ENCODE data around the gene TPRX2.
"Not testable (repeated sequence)": the region's sequence is repeated elsewhere in the genome, so short reads cannot be mapped to it uniquely, and the experiment has no call there.

TPRX2 gene

DNA sequence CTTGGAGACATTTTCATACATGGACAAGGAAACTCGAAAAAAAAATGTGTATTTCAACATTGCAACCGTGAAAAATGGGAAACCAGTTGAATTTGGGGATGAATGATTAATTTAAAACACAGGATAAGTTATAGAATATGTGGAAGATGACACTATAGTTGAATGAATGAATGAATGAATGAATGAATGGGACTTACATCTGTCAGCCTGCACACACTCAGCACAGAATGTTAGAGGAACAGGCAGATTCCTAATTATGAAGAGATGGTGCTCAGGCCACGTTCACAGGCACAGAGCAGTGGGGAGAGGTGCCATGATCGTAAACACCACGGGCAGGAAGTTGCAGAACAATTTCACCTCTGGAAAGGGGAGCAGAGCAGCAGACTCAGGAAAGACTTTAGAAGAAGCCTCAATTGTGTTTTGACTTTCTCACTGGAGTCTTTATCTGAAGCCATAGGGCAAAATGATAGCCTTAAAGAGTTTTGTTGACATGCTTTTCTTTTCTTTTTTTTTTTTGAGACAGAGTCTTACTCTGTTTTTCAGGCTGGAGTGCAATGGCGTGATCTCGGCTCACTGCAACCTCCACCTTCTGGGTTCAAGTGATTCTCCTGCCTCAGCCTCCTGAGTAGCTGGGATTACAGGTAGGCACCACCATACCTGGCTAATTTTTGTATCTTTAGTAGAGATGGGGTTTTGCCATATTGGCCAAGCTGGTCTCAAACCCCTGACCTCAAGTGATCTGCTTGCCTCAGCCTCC lies 32.0 kb downstream of the TPRX2 start:
- DNase-seq (ENCODE audit: insufficient read length, low spot score) (no peak), FAIRE-seq (no peak)
- no peak for TF ChIP-seq TAF1 (IDR thresholded peaks at IDR 0.05; ENCODE audit: low read depth, low read length)
- no peak for TF ChIP-seq PAX5 (IDR thresholded peaks at IDR 0.05; ENCODE audit: insufficient read depth, low read length, severe bottlenecking)
- no peak for TF ChIP-seq POLR2AphosphoS5 (IDR thresholded peaks at IDR 0.05; ENCODE audit: low read depth, low read length)
- no peak for TF ChIP-seq POU2F2 (IDR thresholded peaks at IDR 0.05; ENCODE audit: low read depth, low read length)
- no peak for TF ChIP-seq SPI1 (IDR thresholded peaks at IDR 0.05; ENCODE audit: low read depth, low read length)
- TF ChIP-seq POLR2A (IDR thresholded peaks at IDR 0.05; ENCODE audit: low read depth, low read length) = no peak

DNA sequence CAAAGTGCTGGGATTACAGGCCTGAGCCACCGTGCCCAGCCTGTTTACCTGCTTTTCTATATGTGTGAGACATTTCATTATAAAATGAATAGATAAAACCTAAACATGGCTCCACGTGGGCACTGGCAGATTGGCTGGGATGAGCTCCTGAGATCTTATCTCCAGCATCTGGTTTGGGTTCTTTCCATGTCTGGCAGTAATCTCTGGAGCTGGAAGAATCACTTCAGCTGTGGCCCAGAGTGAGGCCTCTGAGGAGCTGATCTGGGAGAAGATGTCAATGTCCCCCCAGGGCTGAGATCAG lies 32.5 kb downstream of the TPRX2 start:
- FAIRE-seq = no peak
- DNase-seq (ENCODE audit: insufficient read length, low spot score) = no peak
- TF ChIP-seq PAX5 (IDR thresholded peaks at IDR 0.05; ENCODE audit: insufficient read depth, low read length, severe bottlenecking) (no peak), POLR2AphosphoS5 (IDR thresholded peaks at IDR 0.05; ENCODE audit: low read depth, low read length) (no peak), SPI1 (IDR thresholded peaks at IDR 0.05; ENCODE audit: low read depth, low read length) (no peak), POLR2A (IDR thresholded peaks at IDR 0.05; ENCODE audit: low read depth, low read length) (no peak), POU2F2 (IDR thresholded peaks at IDR 0.05; ENCODE audit: low read depth, low read length) (no peak), TAF1 (IDR thresholded peaks at IDR 0.05; ENCODE audit: low read depth, low read length) (no peak)

DNA sequence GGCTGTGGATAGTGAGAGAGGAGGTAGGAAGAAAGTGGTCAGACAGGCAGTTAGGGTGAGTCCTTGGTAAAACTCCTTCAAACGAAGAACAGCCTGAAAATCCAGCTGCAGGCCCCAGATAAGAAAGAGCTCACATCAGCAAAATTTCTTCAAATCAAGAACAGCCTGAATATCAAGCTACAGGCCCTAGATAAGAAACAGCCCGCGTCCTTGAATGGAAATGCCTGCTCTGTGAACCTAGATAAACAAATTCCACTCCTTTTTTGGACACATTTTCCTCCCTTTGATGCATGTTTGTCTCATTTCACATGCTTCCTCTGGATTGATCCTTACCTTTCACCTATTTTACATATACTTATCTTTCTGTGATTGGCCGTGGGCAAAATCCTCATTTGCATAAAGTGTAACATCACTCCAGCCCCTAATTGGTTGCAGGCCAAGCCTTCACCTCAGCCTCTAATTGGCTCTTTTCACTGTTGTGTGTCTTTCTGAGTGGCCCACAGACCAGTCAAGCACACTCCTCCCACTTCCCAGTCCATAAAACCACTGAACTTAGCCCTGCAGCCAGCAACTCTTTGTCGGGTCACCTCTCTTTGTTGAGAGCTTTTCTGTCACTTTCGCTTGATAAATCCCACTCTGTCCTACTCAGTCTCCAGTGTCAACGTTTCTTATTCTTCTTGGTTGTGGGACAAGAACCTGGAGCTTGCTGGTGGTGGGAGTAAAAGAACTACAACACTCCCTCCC lies 33.1 kb downstream of the TPRX2 start:
- DNase-seq (ENCODE audit: insufficient read length, low spot score) (no peak), FAIRE-seq (no peak)
- TF ChIP-seq SPI1 (IDR thresholded peaks at IDR 0.05; ENCODE audit: low read depth, low read length) (no peak), TAF1 (IDR thresholded peaks at IDR 0.05; ENCODE audit: low read depth, low read length) (no peak), POLR2AphosphoS5 (IDR thresholded peaks at IDR 0.05; ENCODE audit: low read depth, low read length) (no peak), PAX5 (IDR thresholded peaks at IDR 0.05; ENCODE audit: insufficient read depth, low read length, severe bottlenecking) (no peak), POU2F2 (IDR thresholded peaks at IDR 0.05; ENCODE audit: low read depth, low read length) (no peak), POLR2A (IDR thresholded peaks at IDR 0.05; ENCODE audit: low read depth, low read length) (no peak)

GRCh38 chr19:47895165-47895782 lies 36.2 kb downstream of the TPRX2 start:
- FAIRE-seq (no peak), DNase-seq (ENCODE audit: insufficient read length, low spot score) (no peak)
- TF ChIP-seq POU2F2 (IDR thresholded peaks at IDR 0.05; ENCODE audit: low read depth, low read length) (no peak), POLR2A (IDR thresholded peaks at IDR 0.05; ENCODE audit: low read depth, low read length) (no peak), POLR2AphosphoS5 (IDR thresholded peaks at IDR 0.05; ENCODE audit: low read depth, low read length) (no peak), PAX5 (IDR thresholded peaks at IDR 0.05; ENCODE audit: insufficient read depth, low read length, severe bottlenecking) (no peak), TAF1 (IDR thresholded peaks at IDR 0.05; ENCODE audit: low read depth, low read length) (no peak)

- TF ChIP-seq PAX5 (IDR thresholded peaks at IDR 0.05; ENCODE audit: insufficient read depth, low read length, severe bottlenecking) (no peak), POU2F2 (IDR thresholded peaks at IDR 0.05; ENCODE audit: low read depth, low read length) (no peak), POLR2AphosphoS5 (IDR thresholded peaks at IDR 0.05; ENCODE audit: low read depth, low read length) (no peak), TAF1 (IDR thresholded peaks at IDR 0.05; ENCODE audit: low read depth, low read length) (no peak), POLR2A (IDR thresholded peaks at IDR 0.05; ENCODE audit: low read depth, low read length) (no peak), SPI1 (IDR thresholded peaks at IDR 0.05; ENCODE audit: low read depth, low read length) (no peak)
- no peak for FAIRE-seq
Observed at GRCh38 chr19:47896019-47896418, 37.0 kb downstream of the TPRX2 start.

DNA sequence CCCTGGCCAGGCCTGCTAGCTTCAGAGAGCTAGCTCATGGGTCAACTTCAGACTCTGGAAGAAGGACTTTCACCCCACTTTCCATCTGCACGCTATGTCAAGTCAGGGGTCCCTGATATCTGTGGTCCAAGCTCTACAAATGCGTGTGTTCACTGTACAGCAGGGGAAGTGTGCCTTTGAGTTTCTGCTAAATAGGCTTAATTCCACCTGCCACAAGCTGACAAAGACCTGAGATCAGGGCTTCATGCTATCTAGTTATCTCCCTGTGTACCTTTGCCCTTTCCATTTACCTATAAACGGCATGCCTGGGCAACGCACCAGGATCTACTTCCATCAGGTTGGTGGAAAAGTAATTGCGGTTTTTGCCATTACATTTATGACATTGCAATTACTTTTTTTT lies 37.7 kb downstream of the TPRX2 start:
- no peak for FAIRE-seq
- DNase-seq (ENCODE audit: insufficient read length, low spot score) = no peak
- TF ChIP-seq POLR2AphosphoS5 (IDR thresholded peaks at IDR 0.05; ENCODE audit: low read depth, low read length) (no peak), SPI1 (IDR thresholded peaks at IDR 0.05; ENCODE audit: low read depth, low read length) (no peak), POU2F2 (IDR thresholded peaks at IDR 0.05; ENCODE audit: low read depth, low read length) (no peak), TAF1 (IDR thresholded peaks at IDR 0.05; ENCODE audit: low read depth, low read length) (no peak), POLR2A (IDR thresholded peaks at IDR 0.05; ENCODE audit: low read depth, low read length) (no peak), PAX5 (IDR thresholded peaks at IDR 0.05; ENCODE audit: insufficient read depth, low read length, severe bottlenecking) (no peak)

More at GRCh38 chr19:47896019-47896418, 37.0 kb downstream of the TPRX2 start:
- no peak for DNase-seq (ENCODE audit: insufficient read length, low spot score)

GRCh38 chr19:47897861-47898260 lies 38.8 kb downstream of the TPRX2 start:
- DNase-seq (ENCODE audit: insufficient read length, low spot score) (no peak), FAIRE-seq (no peak)

GRCh38 chr19:47899335-47899734 lies 40.3 kb downstream of the TPRX2 start:
- TF ChIP-seq POLR2AphosphoS5 (IDR thresholded peaks at IDR 0.05; ENCODE audit: low read depth, low read length) (no peak), POU2F2 (IDR thresholded peaks at IDR 0.05; ENCODE audit: low read depth, low read length) (no peak), TAF1 (IDR thresholded peaks at IDR 0.05; ENCODE audit: low read depth, low read length) (no peak), PAX5 (IDR thresholded peaks at IDR 0.05; ENCODE audit: insufficient read depth, low read length, severe bottlenecking) (no peak), POLR2A (IDR thresholded peaks at IDR 0.05; ENCODE audit: low read depth, low read length) (no peak), SPI1 (IDR thresholded peaks at IDR 0.05; ENCODE audit: low read depth, low read length) (no peak)
- no peak for FAIRE-seq
- DNase-seq (ENCODE audit: insufficient read length, low spot score) = no peak

More at GRCh38 chr19:47897861-47898260, 38.8 kb downstream of the TPRX2 start:
- no peak for TF ChIP-seq PAX5 (IDR thresholded peaks at IDR 0.05; ENCODE audit: insufficient read depth, low read length, severe bottlenecking)
- no peak for TF ChIP-seq TAF1 (IDR thresholded peaks at IDR 0.05; ENCODE audit: low read depth, low read length)
- TF ChIP-seq SPI1 (IDR thresholded peaks at IDR 0.05; ENCODE audit: low read depth, low read length) = no peak
- TF ChIP-seq POU2F2 (IDR thresholded peaks at IDR 0.05; ENCODE audit: low read depth, low read length) = no peak
- no peak for TF ChIP-seq POLR2AphosphoS5 (IDR thresholded peaks at IDR 0.05; ENCODE audit: low read depth, low read length)
- no peak for TF ChIP-seq POLR2A (IDR thresholded peaks at IDR 0.05; ENCODE audit: low read depth, low read length)

DNA sequence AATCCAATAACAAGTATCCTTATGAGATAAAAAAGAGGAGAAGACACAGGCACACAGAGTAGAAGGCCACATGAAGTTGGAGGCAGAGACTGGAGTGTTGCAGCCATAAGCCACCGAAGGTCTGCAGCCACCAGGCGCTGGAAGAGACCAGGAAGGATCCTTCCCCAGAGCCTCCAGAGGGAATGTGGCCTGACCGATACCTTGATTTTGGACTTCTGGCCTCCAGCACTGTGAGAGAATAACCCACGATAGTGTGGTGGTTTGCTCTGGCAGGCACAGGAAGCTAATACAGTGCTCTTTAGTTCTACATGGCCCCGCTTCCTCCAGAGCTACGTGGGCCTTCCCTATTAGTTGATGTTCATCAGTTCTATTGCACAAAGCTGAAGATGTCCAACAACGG lies 42.3 kb downstream of the TPRX2 start:
- DNase-seq (ENCODE audit: insufficient read length, low spot score) (no peak), FAIRE-seq (no peak)
- TF ChIP-seq POU2F2 (IDR thresholded peaks at IDR 0.05; ENCODE audit: low read depth, low read length) = no peak
- no peak for TF ChIP-seq PAX5 (IDR thresholded peaks at IDR 0.05; ENCODE audit: insufficient read depth, low read length, severe bottlenecking)
- no peak for TF ChIP-seq TAF1 (IDR thresholded peaks at IDR 0.05; ENCODE audit: low read depth, low read length)
- no peak for TF ChIP-seq SPI1 (IDR thresholded peaks at IDR 0.05; ENCODE audit: low read depth, low read length)
- no peak for TF ChIP-seq POLR2AphosphoS5 (IDR thresholded peaks at IDR 0.05; ENCODE audit: low read depth, low read length)
- TF ChIP-seq POLR2A (IDR thresholded peaks at IDR 0.05; ENCODE audit: low read depth, low read length) = no peak

DNA sequence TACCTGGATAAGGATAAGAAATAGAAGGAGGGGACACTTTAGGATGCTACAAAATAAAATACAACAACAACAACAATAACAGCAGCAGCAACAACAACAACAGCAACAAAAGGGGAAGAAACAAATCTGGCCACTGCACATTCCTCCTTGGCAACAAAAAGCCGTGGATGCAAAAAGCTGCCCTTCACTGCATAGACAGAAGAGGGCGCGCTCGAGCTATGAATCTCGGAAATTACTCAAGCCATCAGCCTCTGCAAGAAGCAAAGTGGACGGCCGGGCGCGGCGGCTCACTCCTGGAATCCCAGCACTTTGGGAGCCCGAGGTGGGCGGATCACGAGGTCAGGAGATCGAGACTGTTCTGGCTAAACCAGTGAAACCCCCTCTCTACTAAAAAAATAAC lies 50.3 kb downstream of the TPRX2 start:
- DNase-seq (ENCODE audit: insufficient read length, low spot score); FAIRE-seq: not testable (repeated sequence)

- DNase-seq (ENCODE audit: insufficient read length, low spot score); FAIRE-seq: not testable (repeated sequence)
Observed at GRCh38 chr19:47910191-47910590, 51.2 kb downstream of the TPRX2 start.
